H9 (cell line): Measurements from ENCODE around the gene NUBPL. TPM values are rescaled to one million over a fixed set of nuclear protein-coding genes. Genes with fewer than 3 reads are reported as not detected.

Experiments
- DNase-seq: peaks from one replicate; pipeline ENCODE4 v3.0.0-alpha.2; 2017
- H2AFZ ChIP-seq: one replicate; pipeline ENCODE4 v1.6.1; 2013; ENCODE audit warnings: mild to moderate bottlenecking, low read length, control low read depth, moderate library complexity
- H2AK5ac ChIP-seq: 2 replicates; pipeline ENCODE4 v1.6.1; 2013; ENCODE audit warnings: low read length, control low read depth, mixed read lengths; ENCODE audit not compliant: insufficient read length
- H2BK120ac ChIP-seq: one replicate; pipeline ENCODE4 v1.6.1; 2013; ENCODE audit warnings: low read depth, mild to moderate bottlenecking, low read length, control low read depth, inconsistent platforms; ENCODE audit not compliant: poor library complexity, severe bottlenecking
- H2BK12ac ChIP-seq: 2 replicates; pipeline ENCODE4 v1.6.1; 2013; ENCODE audit warnings: low read length, control low read depth, mixed read lengths, low read depth; ENCODE audit not compliant: insufficient read length
- H2BK15ac ChIP-seq: 2 replicates; pipeline ENCODE4 v1.6.1; 2013; ENCODE audit warnings: low read depth, low read length, control low read depth
- H2BK20ac ChIP-seq: one replicate; pipeline ENCODE4 v1.6.1; 2013; ENCODE audit warnings: low read depth, mild to moderate bottlenecking, low read length, control low read depth, inconsistent platforms; ENCODE audit not compliant: poor library complexity, severe bottlenecking
- H2BK5ac ChIP-seq: 2 replicates; pipeline ENCODE4 v1.6.1; 2013; ENCODE audit warnings: low read length, control low read depth, mixed read lengths; ENCODE audit not compliant: insufficient read length
- H3K14ac ChIP-seq: 2 replicates; pipeline ENCODE4 v1.6.1; 2013; ENCODE audit warnings: low read length, control low read depth; ENCODE audit not compliant: insufficient read depth
- H3K18ac ChIP-seq: 2 replicates; pipeline ENCODE4 v1.6.1; 2013; ENCODE audit warnings: low read depth, mild to moderate bottlenecking, mixed read lengths, low read length, control low read depth; ENCODE audit not compliant: insufficient read length
- H3K23ac ChIP-seq: 2 replicates; pipeline ENCODE4 v1.6.1; 2013; ENCODE audit warnings: low read length, control low read depth, mixed read lengths, low read depth; ENCODE audit not compliant: insufficient read length
- H3K23me2 ChIP-seq: 2 replicates; pipeline ENCODE4 v1.6.1; 2013; ENCODE audit warnings: low read depth, mild to moderate bottlenecking, mixed read lengths, low read length, control low read depth; ENCODE audit not compliant: insufficient read length, poor library complexity, severe bottlenecking
- H3K27ac ChIP-seq: 2 replicates; pipeline ENCODE4 v1.5.1; 2013; ENCODE audit warnings: low read length, control low read depth, mixed read lengths, low read depth; ENCODE audit not compliant: insufficient read length
- H3K27me3 ChIP-seq: 2 replicates; pipeline ENCODE4 v1.6.1; 2013; ENCODE audit warnings: low read length, control low read depth, inconsistent platforms; ENCODE audit not compliant: insufficient read depth
- H3K4ac ChIP-seq: 2 replicates; pipeline ENCODE4 v1.6.1; 2013; ENCODE audit warnings: low read depth, mild to moderate bottlenecking, control low read depth, inconsistent platforms, low read length, moderate library complexity
- H3K4me1 ChIP-seq: 2 replicates; pipeline ENCODE4 v1.6.1; 2013; ENCODE audit warnings: low read length, control low read depth, inconsistent platforms; ENCODE audit not compliant: insufficient read depth
- H3K4me2 ChIP-seq: 2 replicates; pipeline ENCODE4 v1.6.1; 2013; ENCODE audit warnings: low read length, control low read depth, mixed read lengths; ENCODE audit not compliant: insufficient read length, insufficient read depth
- H3K56ac ChIP-seq: 2 replicates; pipeline ENCODE4 v1.6.1; 2013; ENCODE audit warnings: low read depth, mild to moderate bottlenecking, mixed read lengths, low read length, control low read depth; ENCODE audit not compliant: insufficient read length
- H3K79me1 ChIP-seq: 2 replicates; pipeline ENCODE4 v1.6.1; 2013; ENCODE audit warnings: low read depth, mild to moderate bottlenecking, moderate library complexity, low read length, control low read depth, inconsistent platforms; ENCODE audit not compliant: insufficient read depth, poor library complexity, severe bottlenecking
- H3K79me2 ChIP-seq: 2 replicates; pipeline ENCODE4 v1.6.1; 2013; ENCODE audit warnings: low read length, control low read depth, inconsistent platforms; ENCODE audit not compliant: insufficient read depth
- H3K9ac ChIP-seq: 2 replicates; pipeline ENCODE4 v1.6.1; 2013; ENCODE audit warnings: low read length, control low read depth, mixed read lengths; ENCODE audit not compliant: insufficient read length; ENCODE audit errors: extremely low read depth
- H3K9me3 ChIP-seq: one replicate; pipeline ENCODE4 v1.6.1; 2013; ENCODE audit warnings: low read depth, low read length, inconsistent platforms; ENCODE audit not compliant: control insufficient read depth
- H3T11ph ChIP-seq: one replicate; pipeline ENCODE4 v1.6.1; 2013; ENCODE audit warnings: mild to moderate bottlenecking, low read length, control low read depth, inconsistent platforms
- H4K20me1 ChIP-seq: one replicate; pipeline ENCODE4 v1.6.1; 2013; ENCODE audit not compliant: control insufficient read depth, insufficient read length, insufficient read depth
- H4K5ac ChIP-seq: 2 replicates; pipeline ENCODE4 v1.6.1; 2013; ENCODE audit warnings: low read depth, mild to moderate bottlenecking, mixed read lengths, low read length, control low read depth; ENCODE audit not compliant: insufficient read length
- H4K8ac ChIP-seq: replicated peaks from 2 replicates; pipeline ENCODE4 v1.6.1; 2013; ENCODE audit warnings: low read length, control low read depth, mixed read lengths, low read depth; ENCODE audit not compliant: insufficient read length
- H4K91ac ChIP-seq: 2 replicates; pipeline ENCODE4 v1.6.1; 2013; ENCODE audit warnings: low read depth, mild to moderate bottlenecking, moderate library complexity, mixed read lengths, low read length, control low read depth; ENCODE audit not compliant: insufficient read length
- H3K27ac Mint-ChIP-seq, 3 experiments: 2 replicates in 2 of 3; 3 replicates in 1 of 3; pipeline ENCODE4 v1.8.0; 2020 to 2021; ENCODE audit warnings: mixed read lengths in 3 of 3, mild to moderate bottlenecking in 1 of 3, moderate library complexity in 1 of 3
- H3K27me3 Mint-ChIP-seq: 2 replicates; pipeline ENCODE4 v1.8.0; 2021; ENCODE audit warnings: low read depth, mild to moderate bottlenecking, moderate library complexity, mixed read lengths
- H3K36me3 Mint-ChIP-seq, 3 experiments: 2 replicates in 2 of 3; 3 replicates in 1 of 3; pipeline ENCODE4 v1.8.0; 2020 to 2021; ENCODE audit warnings: low read depth in 3 of 3, mixed read lengths in 3 of 3; ENCODE audit not compliant: insufficient read depth in 1 of 3
- H3K4me1 Mint-ChIP-seq, 2 experiments: 2 replicates each; pipeline ENCODE4 v1.8.0; 2020; ENCODE audit warnings: mixed read lengths in 2 of 2
- H3K4me3 Mint-ChIP-seq, 2 experiments: 2 replicates in 1 of 2; 3 replicates in 1 of 2; pipeline ENCODE4 v1.8.0; 2020 to 2021; ENCODE audit warnings: mild to moderate bottlenecking in 2 of 2, mixed read lengths in 2 of 2, moderate library complexity in 1 of 2
- H3K9me3 Mint-ChIP-seq, 2 experiments: 2 replicates in 1 of 2; 3 replicates in 1 of 2; pipeline ENCODE4 v1.8.0; 2020; ENCODE audit warnings: mild to moderate bottlenecking in 2 of 2, mixed read lengths in 2 of 2, moderate library complexity in 1 of 2
- total RNA-seq: library from RNA; stranded (reverse); gene quantifications from 2 replicates; pipeline ENCODE4 v1.2.1, GENCODE V29; 2021
- TF ChIP-seq, protein P1 (sequence below): fragments of 200-600 bp; sonication (generic); conservative IDR thresholded peaks from 3 replicates; pipeline ENCODE4 v1.8.0; 2021; ENCODE audit warnings: antibody characterized with exemption, mild to moderate bottlenecking

Gene NUBPL
- total RNA-seq, 1 experiment from 2014 or later = 14.8 TPM

DNA sequence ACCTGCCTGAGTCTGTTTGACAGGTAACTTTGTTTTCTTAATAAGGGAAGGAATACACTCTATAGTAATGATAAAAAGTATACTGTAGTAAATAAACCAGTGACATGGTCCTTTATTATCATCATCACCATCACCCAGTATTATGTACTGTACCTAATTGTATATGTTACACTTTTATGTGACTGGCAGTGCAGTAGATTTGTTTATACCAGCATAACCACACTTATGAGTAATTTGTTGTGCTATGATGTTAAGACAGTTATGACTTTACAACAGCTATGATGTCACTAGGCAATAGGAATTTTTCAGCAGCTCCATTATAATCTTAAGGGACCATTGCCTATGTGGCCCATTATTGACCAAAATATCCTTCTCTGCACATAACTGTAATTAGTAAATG, 155.0 kb downstream of the NUBPL start:
- Mint-ChIP-seq H3K4me1 (peaks cover 7 to 8% of the 10 kb centered on the region in 2 experiments), H3K36me3 (peaks cover 5 to 14% (median 7%) of the 10 kb centered on the region in 3 experiments; a peak in 4 of 7 replicates), H3K27ac (no peak overlapping the region), H3K9me3 (peaks cover 3 to 11% of the 10 kb centered on the region in 2 experiments; a peak in 4 of 5 replicates), H3K27me3 (no peaks in the 10 kb centered on the region), H3K4me3 (no peak overlapping the region)
- H4K91ac ChIP-seq = no peak overlapping the region
- no peaks in the 10 kb centered on the region for H3K79me2 ChIP-seq
- H3K4me2 ChIP-seq = no peak overlapping the region
- no peaks in the 10 kb centered on the region for H4K20me1 ChIP-seq
- no peak overlapping the region for H2AFZ ChIP-seq
- no peak overlapping the region for H3K18ac ChIP-seq
- H3K79me1 ChIP-seq = no peaks in the 10 kb centered on the region
- H3K27ac ChIP-seq = no peak overlapping the region
- H3T11ph ChIP-seq = no peak overlapping the region
- no peak overlapping the region for H2BK20ac ChIP-seq
- no peak overlapping the region for H2BK120ac ChIP-seq
- H3K23me2 ChIP-seq = no peaks in the 10 kb centered on the region
- H4K8ac ChIP-seq = no peak overlapping the region
- H2AK5ac ChIP-seq = no peak overlapping the region
- no peak for DNase-seq
- TF ChIP-seq, protein P1, sequence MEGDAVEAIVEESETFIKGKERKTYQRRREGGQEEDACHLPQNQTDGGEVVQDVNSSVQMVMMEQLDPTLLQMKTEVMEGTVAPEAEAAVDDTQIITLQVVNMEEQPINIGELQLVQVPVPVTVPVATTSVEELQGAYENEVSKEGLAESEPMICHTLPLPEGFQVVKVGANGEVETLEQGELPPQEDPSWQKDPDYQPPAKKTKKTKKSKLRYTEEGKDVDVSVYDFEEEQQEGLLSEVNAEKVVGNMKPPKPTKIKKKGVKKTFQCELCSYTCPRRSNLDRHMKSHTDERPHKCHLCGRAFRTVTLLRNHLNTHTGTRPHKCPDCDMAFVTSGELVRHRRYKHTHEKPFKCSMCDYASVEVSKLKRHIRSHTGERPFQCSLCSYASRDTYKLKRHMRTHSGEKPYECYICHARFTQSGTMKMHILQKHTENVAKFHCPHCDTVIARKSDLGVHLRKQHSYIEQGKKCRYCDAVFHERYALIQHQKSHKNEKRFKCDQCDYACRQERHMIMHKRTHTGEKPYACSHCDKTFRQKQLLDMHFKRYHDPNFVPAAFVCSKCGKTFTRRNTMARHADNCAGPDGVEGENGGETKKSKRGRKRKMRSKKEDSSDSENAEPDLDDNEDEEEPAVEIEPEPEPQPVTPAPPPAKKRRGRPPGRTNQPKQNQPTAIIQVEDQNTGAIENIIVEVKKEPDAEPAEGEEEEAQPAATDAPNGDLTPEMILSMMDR = no peak
- H3K23ac ChIP-seq = no peak overlapping the region
- no peak overlapping the region for H3K14ac ChIP-seq
- no peak overlapping the region for H3K4ac ChIP-seq
- H2BK12ac ChIP-seq = no peak overlapping the region
- no peaks in the 10 kb centered on the region for H3K27me3 ChIP-seq
- no peak overlapping the region for H2BK15ac ChIP-seq
- peaks cover 3% of the 10 kb centered on the region; the same call in 1 of the 2 replicates for H3K4me1 ChIP-seq
- H3K9ac ChIP-seq = no peak overlapping the region
- no peaks in the 10 kb centered on the region for H3K9me3 ChIP-seq
- H4K5ac ChIP-seq = no peak overlapping the region
- H2BK5ac ChIP-seq = no peak overlapping the region
- H3K56ac ChIP-seq = no peak overlapping the region
